Endothelial cell of umbilical vein (primary cell): ENCODE measurements around the gene ZBTB34. TPM values are rescaled to one million over a fixed set of nuclear protein-coding genes. Genes with fewer than 3 reads are reported as not detected.

Experiments used
- BruUV-seq: library from RNA; stranded (reverse); fragments of 400-500 nt; replicated peaks from 2 replicates; lab custom pipeline; 2021; lab: Mats Ljungman, UMichigan
- CTCF ChIA-PET: fragments of 300-600, 350-600 bp; sonication (Branson Sonifier 250); formaldehyde crosslinking; loops from one replicate; lab custom pipeline; 2021; ENCODE audit warnings: antibody characterized with exemption, inconsistent platforms; lab: Charles Lee
- POLR2A ChIA-PET: fragments of 300-600, 350-600 bp; sonication (Branson Sonifier 250); formaldehyde crosslinking; loops from one replicate; lab custom pipeline; 2021; ENCODE audit warnings: antibody characterized with exemption, inconsistent platforms; lab: Charles Lee
- DNase-seq: peaks from one replicate; pipeline ENCODE4 v3.0.0-alpha.2; 2011; ENCODE audit warnings: low read depth, low spot score
- FAIRE-seq: peaks from 2 replicates; lab custom pipeline; 2011; peaks lifted over from hg19 to GRCh38; lab: Jason Lieb, UNC
- H2AFZ ChIP-seq: 2 replicates; pipeline ENCODE4 v1.6.0; 2012; ENCODE audit warnings: low read depth, low read length, control low read depth, inconsistent platforms
- H3K27ac ChIP-seq: 2 replicates; pipeline ENCODE4 v1.5.1; 2011; ENCODE audit warnings: low read depth, mild to moderate bottlenecking, control low read depth, low read length, moderate library complexity; ENCODE audit not compliant: insufficient read depth
- H3K27me3 ChIP-seq, 2 experiments: 2 replicates each; pipeline versions ENCODE4 v1.6.0 to v1.6.1; 2011; ENCODE audit warnings: low read length in 2 of 2, mixed read lengths in 1 of 2; ENCODE audit not compliant: control insufficient read depth in 2 of 2, insufficient read depth in 2 of 2
- H3K36me3 ChIP-seq, 2 experiments: 2 replicates in 1 of 2; 3 replicates in 1 of 2; pipeline ENCODE4 v1.5.1; 2011; ENCODE audit warnings: low read length in 2 of 2, mild to moderate bottlenecking in 1 of 2, moderate library complexity in 1 of 2; ENCODE audit not compliant: control insufficient read depth in 2 of 2, insufficient read depth in 2 of 2; ENCODE audit errors: extremely low read depth in 1 of 2
- H3K4me1 ChIP-seq: 3 replicates; pipeline ENCODE4 v1.5.1; 2011; ENCODE audit warnings: mild to moderate bottlenecking, low read length; ENCODE audit not compliant: control insufficient read depth, insufficient read depth; ENCODE audit errors: extremely low read depth
- H3K4me2 ChIP-seq: 2 replicates; pipeline ENCODE4 v1.6.1; 2011; ENCODE audit warnings: low read length, control low read depth, mixed read lengths; ENCODE audit not compliant: insufficient read depth
- H3K4me3 ChIP-seq, 3 experiments: fragments of 200-600 bp in 1 of 3; sonication (generic), shearing (Covaris generic) in 1 of 3; replicated peaks in 1 of 3; 2 replicates each; pipeline ENCODE4 v1.5.1; 2011 to 2016; ENCODE audit warnings: control low read depth in 3 of 3, low read length in 3 of 3, mild to moderate bottlenecking in 2 of 3, inconsistent platforms in 1 of 3, low read depth in 1 of 3, moderate library complexity in 1 of 3; ENCODE audit not compliant: insufficient read depth in 1 of 3
- H3K79me2 ChIP-seq: 2 replicates; pipeline ENCODE4 v1.6.0; 2012; ENCODE audit warnings: low read length, inconsistent platforms; ENCODE audit not compliant: control insufficient read depth, insufficient read depth
- H3K9ac ChIP-seq: replicated peaks from 2 replicates; pipeline ENCODE3; 2011; ENCODE audit warnings: low read length, control low read depth; ENCODE audit not compliant: insufficient read depth; ENCODE audit errors: extremely low read depth
- H3K9me1 ChIP-seq: replicated peaks from 3 replicates; pipeline ENCODE4 v1.6.0; 2011; ENCODE audit warnings: mild to moderate bottlenecking, low read length; ENCODE audit not compliant: control insufficient read depth, insufficient read depth; ENCODE audit errors: extremely low read depth
- H3K9me3 ChIP-seq: replicated peaks from 2 replicates; pipeline ENCODE4 v1.5.1; 2012; ENCODE audit warnings: low read length, inconsistent platforms; ENCODE audit not compliant: control insufficient read depth, insufficient read depth
- H4K20me1 ChIP-seq: replicated peaks from 2 replicates; pipeline ENCODE3; 2011; ENCODE audit warnings: mild to moderate bottlenecking, low read length; ENCODE audit not compliant: control insufficient read depth, insufficient read depth; ENCODE audit errors: extremely low read depth
- CTCF ChIP-seq, 2 donors: IDR thresholded peaks; 1 replicate in 1 of 2; 2 replicates in 1 of 2; pipeline ENCODE4 v1.5.1; 2011; ENCODE audit warnings: low read length in 2 of 2, mild to moderate bottlenecking in 2 of 2, moderate library complexity in 2 of 2, control low read depth in 1 of 2, inconsistent platforms in 1 of 2, low read depth in 1 of 2; ENCODE audit not compliant: insufficient read depth in 1 of 2; ENCODE audit errors: extremely low read depth in 1 of 2
- EZH2 ChIP-seq: IDR thresholded peaks from 2 replicates; pipeline ENCODE4 v1.6.1; 2012; ENCODE audit warnings: borderline replicate concordance, low read depth, mild to moderate bottlenecking, moderate library complexity, low read length, inconsistent platforms; ENCODE audit not compliant: severe bottlenecking
- FOS ChIP-seq: IDR thresholded peaks from 2 replicates; pipeline ENCODE4 v1.6.1; 2011; ENCODE audit warnings: mild to moderate bottlenecking, low read length, moderate library complexity, borderline replicate concordance; ENCODE audit not compliant: insufficient read depth
- GATA2 ChIP-seq: IDR thresholded peaks from 2 replicates; pipeline ENCODE4 v1.7.0; 2011; ENCODE audit warnings: low read depth, mild to moderate bottlenecking, moderate library complexity, mixed read lengths, low read length; ENCODE audit not compliant: insufficient read length, insufficient read depth
- JUN ChIP-seq: IDR thresholded peaks from 2 replicates; pipeline ENCODE4 v1.6.1; 2011; ENCODE audit warnings: borderline replicate concordance, low read depth; ENCODE audit not compliant: insufficient read length, insufficient read depth
- MAX ChIP-seq: IDR thresholded peaks from 2 replicates; pipeline ENCODE4 v1.6.1; 2011; ENCODE audit not compliant: insufficient read depth, insufficient read length
- MYC ChIP-seq: IDR thresholded peaks from one replicate; pipeline ENCODE4 v1.6.1; 2011; ENCODE audit warnings: mild to moderate bottlenecking, low read depth, low read length
- POLR2A ChIP-seq: IDR thresholded peaks from 2 replicates; pipeline ENCODE4 v1.6.1; 2012; ENCODE audit warnings: low read depth, mild to moderate bottlenecking, control low read depth, low read length
- POLR2AphosphoS5 ChIP-seq: IDR thresholded peaks from 2 replicates; pipeline ENCODE4 v1.6.1; 2012; ENCODE audit warnings: low read depth, mild to moderate bottlenecking, control low read depth, low read length, moderate library complexity; ENCODE audit not compliant: insufficient read depth
- dilution Hi-C: fragments of 300-500 bp; cut with MboI; formaldehyde crosslinking; loops from one replicate; pipeline ENCODE4 v1.15.0; 2019; ENCODE audit warnings: low sequenced_read_pairs; ENCODE audit not compliant: extremely low pct_ligation_motif_present
- intact Hi-C: fragments of 100-400 bp; cut with micrococcal nuclease; formaldehyde crosslinking; loops from one replicate; pipeline ENCODE4 v1.10.0; 2022
- polyA plus RNA-seq, 4 experiments: library from polyadenylated mRNA; depleted of rRNA in 3 of 4; stranded (reverse) in 3 of 4; unstranded in 1 of 4; fragments of >200 nt; gene quantifications; 2 replicates each; pipeline versions ENCODE4 v1.2.1 to v1.2.3, GENCODE V29; 2011 to 2012; ENCODE audit warnings: missing spikeins in 1 of 4
- total RNA-seq: library from RNA; stranded (reverse); gene quantifications from 2 replicates; pipeline ENCODE4 v1.2.3, GENCODE V29; 2021

Gene ZBTB34
- total and polyA plus RNA-seq, 2 donors (not counting 3 experiments of a cell fraction or from before 2014, with no cell fraction given), result 4.0 to 9.6 TPM

GRCh38 chr9:126861707-126862103, 1.3 kb downstream of the ZBTB34 start:
- FAIRE-seq (no peak), DNase-seq (peak; percentile 35)
- BruUV-seq, result TSS peak; percentile 29
- no peak for TF ChIP-seq MAX
- peaks cover 16% of the 10 kb centered on the region for H3K4me1 ChIP-seq
- H3K79me2 ChIP-seq, result peaks cover 42% of the 10 kb centered on the region
- H3K9ac ChIP-seq, result no peak overlapping the region
- no peaks in the 10 kb centered on the region for H4K20me1 ChIP-seq
- no peaks in the 10 kb centered on the region for H3K9me1 ChIP-seq
- no peaks in the 10 kb centered on the region for H3K9me3 ChIP-seq
- peaks cover 0 to 7% of the 10 kb centered on the region in 2 experiments for H3K36me3 ChIP-seq
- dilution Hi-C loops (no loop called here), intact Hi-C loops (loop anchor here (5.0 kb wide), 1 partner anchor 51 kb away; the partner anchor contains the start of gene RALGPS1)
- peak overlapping the region; percentile 96 for H3K4me2 ChIP-seq
- POLR2A ChIA-PET, result no interaction called here
- H2AFZ ChIP-seq, result no peak overlapping the region
- H3K27ac ChIP-seq, result no peak overlapping the region
- H3K4me3 ChIP-seq, result peak overlapping the region; percentile 73 to 94 (median 85)
- CTCF ChIA-PET, result no interaction called here
- H3K27me3 ChIP-seq, result peaks cover 15 to 18% of the 10 kb centered on the region in 2 experiments

GRCh38 chr9:126862104-126862761, 1.8 kb downstream of the ZBTB34 start:
- Histone ChIP-seq H3K9me1 (no peaks in the 10 kb centered on the region), H4K20me1 (no peaks in the 10 kb centered on the region), H3K27me3 (peaks cover 11 to 13% of the 10 kb centered on the region in 2 experiments), H2AFZ (no peak overlapping the region), H3K27ac (no peak overlapping the region), H3K4me3 (peak overlapping the region in 1 of 3 experiments; percentile 85), H3K9me3 (no peaks in the 10 kb centered on the region), H3K9ac (no peak overlapping the region), H3K4me1 (peaks cover 16% of the 10 kb centered on the region), H3K36me3 (peaks cover 2 to 7% of the 10 kb centered on the region in 2 experiments), H3K4me2 (peak overlapping the region; percentile 96), H3K79me2 (peaks cover 46% of the 10 kb centered on the region)
- dilution Hi-C loops, result no loop called here
- ChIA-PET CTCF (no interaction called here), POLR2A (no interaction called here)
- FAIRE-seq (no peak), DNase-seq (no peak)
- BruUV-seq, result no TSS peak
- TF ChIP-seq FOS, result no peak
- TF ChIP-seq CTCF (IDR thresholded peaks at IDR 0.05; ENCODE audit: extremely low read depth in 1 of 2, insufficient read depth in 1 of 2, low read depth in 1 of 2, low read length in 2 of 2), result no peak
- TF ChIP-seq MAX, result no peak
- TF ChIP-seq GATA2, result no peak
- no peak for TF ChIP-seq POLR2AphosphoS5
- no peak for TF ChIP-seq MYC
- no peak for TF ChIP-seq POLR2A
- TF ChIP-seq JUN, result no peak
- TF ChIP-seq EZH2, result no peak
- intact Hi-C loops, result loop anchor here (5.0 kb wide), 1 partner anchor 50 kb away; the partner anchor contains the start of gene RALGPS1
